Measurements from ENCODE around the gene STKLD1.

STKLD1 gene

GRCh38 chr9:133346021-133346785 lies 30.0 kb upstream of the STKLD1 start:
- no peak for DNase-seq

- DNase-seq: peak; percentile 68
These were observed 28.6 kb upstream of the STKLD1 start for GRCh38 chr9:133347515-133347984.

GRCh38 chr9:133347985-133348717 lies 28.0 kb upstream of the STKLD1 start, which contains the start of the genes MED22 and RPL7A:
Gene MED22, minus strand, starts transcription at chr9:133348131. Its CDS starts 1,469 bp downstream, at chr9:133346662.
Gene RPL7A, plus strand, starts transcription at chr9:133348218. Its CDS starts 26 bp downstream, at chr9:133348244.
- DNase-seq: peak; percentile 95

GRCh38 chr9:133348718-133349573 lies 27.2 kb upstream of the STKLD1 start:
- no peak for DNase-seq

GRCh38 chr9:133349965-133350616 lies 26.1 kb upstream of the STKLD1 start:
- no peak for DNase-seq

- DNase-seq: no peak
These were observed 24.6 kb upstream of the STKLD1 start for GRCh38 chr9:133351526-133351907.

- peak; percentile 43 for DNase-seq
These were observed 24.1 kb upstream of the STKLD1 start for GRCh38 chr9:133351908-133352634.

GRCh38 chr9:133352635-133353340 lies 23.4 kb upstream of the STKLD1 start:
- no peak for DNase-seq

- no peak for DNase-seq
These were observed 22.6 kb upstream of the STKLD1 start for GRCh38 chr9:133353548-133353947.

GRCh38 chr9:133354766-133355165 lies 21.4 kb upstream of the STKLD1 start:
- no peak for DNase-seq

- no peak for DNase-seq
These were observed 20.2 kb upstream of the STKLD1 start for GRCh38 chr9:133355881-133356357.

- DNase-seq: peak; percentile 89
These were observed 19.6 kb upstream of the STKLD1 start, which contains the start of the genes SURF1 and SURF2 for GRCh38 chr9:133356391-133357091. Gene SURF1, minus strand, starts transcription at chr9:133356487. Its CDS starts 34 bp downstream, at chr9:133356453. Gene SURF2, plus strand, starts transcription at chr9:133356550. Its CDS starts 43 bp downstream, at chr9:133356593.

GRCh38 chr9:133357656-133358055 lies 18.5 kb upstream of the STKLD1 start:
- no peak for DNase-seq

GRCh38 chr9:133359399-133360175 lies 16.6 kb upstream of the STKLD1 start:
- DNase-seq: no peak

GRCh38 chr9:133360400-133361393 lies 15.5 kb upstream of the STKLD1 start:
- DNase-seq: no peak

- DNase-seq: no peak
These were observed 14.6 kb upstream of the STKLD1 start for GRCh38 chr9:133361507-133362092.

GRCh38 chr9:133362359-133363044 lies 13.7 kb upstream of the STKLD1 start:
- no peak for DNase-seq
